IPS DF 19.7 (cell line): Measurements from ENCODE around the gene S1PR1.
"Not testable (repeated sequence)": the region's sequence is repeated elsewhere in the genome, so short reads cannot be mapped to it uniquely, and the experiment has no call there.

Experiments used
- DNase-seq: peaks from one replicate; pipeline ENCODE4 v3.0.0-alpha.2; 2013; ENCODE audit warnings: low read depth, low spot score

Gene S1PR1

DNA sequence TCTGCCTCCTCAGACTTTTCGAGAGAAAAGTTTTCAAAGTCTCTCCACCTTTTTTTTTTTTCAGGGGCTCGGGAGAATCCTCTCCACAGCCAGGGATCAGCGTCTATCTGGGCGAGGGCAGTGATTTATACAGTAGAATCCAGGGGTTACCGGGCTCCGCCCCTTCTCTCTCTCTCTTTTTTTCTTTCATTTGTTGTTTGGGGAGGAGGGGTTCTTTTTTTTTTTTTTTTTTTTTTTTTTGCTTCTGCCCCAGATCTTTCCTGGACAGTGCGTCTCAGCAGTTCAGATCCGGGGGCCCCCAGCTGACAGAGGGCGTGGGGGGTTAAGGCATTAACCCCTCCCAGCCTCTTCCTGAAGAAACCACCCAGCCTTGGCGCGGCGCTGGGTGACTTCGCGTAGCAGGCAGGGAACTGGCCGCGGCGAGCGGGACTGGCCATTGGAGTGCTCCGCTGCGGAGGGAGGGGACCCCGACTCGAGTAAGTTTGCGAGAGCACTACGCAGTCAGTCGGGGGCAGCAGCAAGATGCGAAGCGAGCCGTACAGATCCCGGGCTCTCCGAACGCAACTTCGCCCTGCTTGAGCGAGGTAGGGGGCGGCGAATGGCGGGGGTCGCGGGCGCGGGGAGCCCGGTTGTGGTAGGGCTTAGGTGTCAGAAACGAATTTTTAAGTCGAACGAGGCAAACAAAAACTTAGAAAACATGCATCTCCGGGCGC is at the start of gene S1PR1:
TSS of gene S1PR1 (plus strand) at position 504 of the 713 bp plus-strand sequence. CDS start 1,966 bp downstream, outside the sequence.
- DNase-seq: no peak

DNA sequence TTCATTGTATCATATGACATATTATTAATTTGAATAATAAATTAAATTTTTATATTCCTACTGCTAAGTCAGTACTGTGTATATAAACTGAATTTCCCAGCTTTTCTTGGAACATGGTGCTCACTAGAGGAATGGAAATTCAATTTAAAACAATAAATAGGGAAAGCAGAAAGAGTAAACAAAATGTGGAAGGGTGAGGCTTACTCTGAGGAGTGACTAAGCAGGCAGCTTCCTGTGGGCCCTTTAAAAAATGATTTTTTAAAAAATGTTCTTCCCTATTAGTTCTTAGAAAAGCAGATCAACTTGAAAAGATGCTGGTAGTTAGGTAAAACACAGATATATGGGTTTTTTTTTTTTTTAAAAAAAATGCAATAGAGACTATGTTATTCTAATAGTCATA is 49.5 kb upstream of the S1PR1 start:
- no peak for DNase-seq

DNA sequence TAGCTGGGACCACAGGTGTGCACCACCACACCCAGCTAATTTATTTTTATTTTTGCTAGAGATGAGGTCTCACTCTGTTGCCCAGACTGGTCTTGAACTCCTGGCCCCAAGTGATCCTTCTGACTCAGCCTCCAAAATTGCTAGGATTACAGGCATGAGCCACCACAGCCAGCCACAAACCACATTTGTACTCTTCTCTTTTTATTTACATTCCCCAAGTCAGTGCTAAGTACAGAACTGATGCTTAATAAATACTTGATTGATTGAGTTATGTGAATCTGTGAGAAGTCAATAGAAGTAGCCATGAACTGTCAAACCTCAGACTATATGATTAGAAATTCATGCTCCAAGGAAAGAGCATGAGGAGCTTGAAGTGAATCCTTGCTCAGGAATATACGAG is 48.5 kb upstream of the S1PR1 start:
- no peak for DNase-seq

DNA sequence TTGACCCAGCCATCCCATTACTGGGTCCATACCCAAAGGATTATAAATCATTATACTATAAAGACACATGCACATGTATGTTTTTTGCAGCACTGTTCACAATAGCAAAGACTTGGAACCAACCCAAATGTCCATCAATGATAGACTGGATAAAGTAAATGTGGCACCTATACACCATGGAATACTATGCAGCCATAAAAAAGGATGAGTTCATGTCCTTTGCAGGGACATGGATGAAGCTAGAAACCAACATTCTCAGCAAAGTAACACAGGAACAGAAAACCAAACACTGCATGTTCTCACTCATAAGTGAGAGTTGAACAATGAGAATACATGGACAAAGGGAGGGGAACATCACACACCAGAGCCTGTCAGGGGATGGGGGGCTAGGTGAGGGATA is 47.9 kb upstream of the S1PR1 start:
- not testable (repeated sequence) for DNase-seq

DNA sequence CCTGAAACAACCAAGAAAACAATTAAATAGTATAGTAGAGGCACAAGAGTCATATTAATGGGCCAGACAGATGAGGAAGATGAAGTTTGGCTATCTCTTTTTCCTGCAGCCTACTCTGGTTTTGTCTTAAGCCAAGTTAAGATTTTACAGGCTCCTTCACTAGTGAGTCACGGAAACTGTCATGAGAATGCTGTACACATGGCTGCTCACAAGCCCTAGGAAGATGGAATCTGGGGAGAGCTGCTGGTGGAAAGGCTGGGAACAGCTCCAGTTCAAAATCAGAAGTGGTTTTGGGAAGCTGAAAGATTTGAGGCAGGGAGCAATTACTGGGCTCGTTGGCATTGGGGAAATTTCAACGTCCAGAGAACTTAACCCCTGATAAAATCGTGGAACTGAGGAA is 46.4 kb upstream of the S1PR1 start:
- DNase-seq: no peak

DNA sequence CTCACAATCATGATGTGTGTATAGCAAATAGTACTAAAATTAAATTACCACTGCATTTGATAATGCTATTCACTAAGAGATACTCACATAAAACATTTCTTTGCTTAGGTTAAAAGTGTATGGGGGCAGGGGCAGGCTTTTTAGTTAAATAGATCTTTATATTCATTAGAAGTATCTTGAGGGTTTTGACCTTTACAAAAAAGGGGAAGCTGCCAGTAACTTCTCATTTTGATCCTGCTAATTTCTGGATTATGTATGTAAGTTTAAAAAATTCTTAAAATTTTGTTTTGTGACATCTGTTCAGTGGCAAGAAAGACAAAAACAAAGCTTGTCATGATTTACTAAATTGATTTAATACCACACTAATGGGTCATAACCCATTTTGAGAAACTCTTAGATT is 45.8 kb upstream of the S1PR1 start:
- no peak for DNase-seq

DNA sequence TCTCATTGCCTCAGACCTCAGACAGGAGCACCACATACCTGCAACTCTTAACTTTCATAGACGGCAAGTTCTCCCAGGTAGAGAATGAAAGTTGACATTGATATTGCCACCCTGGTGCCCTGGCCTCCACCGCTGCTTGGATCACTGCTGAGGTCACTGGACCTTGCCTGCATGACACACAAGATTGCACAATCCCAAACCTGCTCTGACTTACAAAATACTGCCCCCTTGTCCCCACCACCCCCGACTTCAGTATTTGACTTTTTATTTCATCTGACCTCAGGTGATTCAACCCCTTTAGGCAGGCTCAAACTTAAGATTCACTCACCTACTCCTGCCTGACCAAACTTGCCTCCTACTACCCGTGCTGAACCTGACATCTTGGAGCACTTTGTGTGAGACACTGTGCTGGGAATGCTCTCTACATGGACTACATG is 43.1 kb upstream of the S1PR1 start:
- no peak for DNase-seq

DNA sequence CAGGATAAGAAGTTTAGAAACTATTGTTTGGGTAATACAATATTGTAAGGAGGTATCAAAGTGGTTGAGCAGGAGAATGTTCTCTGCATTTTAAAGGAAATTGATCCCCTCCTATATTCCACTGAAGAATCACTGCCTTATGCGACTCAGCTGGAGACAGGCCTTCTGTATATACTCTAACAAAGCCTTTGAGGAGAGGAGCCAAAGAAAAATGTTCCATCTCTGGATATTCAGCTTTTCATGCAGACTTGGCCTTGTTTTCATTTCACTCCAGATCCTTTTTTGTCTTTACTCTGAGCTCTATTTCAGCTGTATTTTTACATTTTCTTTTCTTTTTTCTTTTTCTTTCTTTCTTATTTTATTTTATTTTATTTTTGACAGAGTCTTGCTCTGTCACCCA is 42.1 kb upstream of the S1PR1 start:
- no peak for DNase-seq

DNA sequence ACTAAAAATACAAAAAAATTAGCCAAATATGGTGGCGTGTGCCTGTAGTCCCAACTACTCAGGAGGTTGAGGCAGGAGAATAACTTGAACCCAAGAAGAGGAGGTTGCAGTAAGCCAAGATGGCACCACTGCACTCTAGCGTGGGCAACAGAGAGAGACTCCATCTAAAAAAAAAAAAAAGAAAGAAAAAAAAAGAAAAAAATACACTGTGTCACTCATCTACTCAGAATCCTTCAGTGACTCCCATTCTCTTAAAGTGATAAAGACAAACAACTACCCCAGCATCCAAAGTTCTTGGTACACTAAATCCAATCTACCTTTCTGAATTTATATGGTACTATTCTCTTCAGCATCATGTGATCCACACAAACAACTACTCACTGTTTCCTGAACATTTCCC is 40.2 kb upstream of the S1PR1 start:
- no peak for DNase-seq

DNA sequence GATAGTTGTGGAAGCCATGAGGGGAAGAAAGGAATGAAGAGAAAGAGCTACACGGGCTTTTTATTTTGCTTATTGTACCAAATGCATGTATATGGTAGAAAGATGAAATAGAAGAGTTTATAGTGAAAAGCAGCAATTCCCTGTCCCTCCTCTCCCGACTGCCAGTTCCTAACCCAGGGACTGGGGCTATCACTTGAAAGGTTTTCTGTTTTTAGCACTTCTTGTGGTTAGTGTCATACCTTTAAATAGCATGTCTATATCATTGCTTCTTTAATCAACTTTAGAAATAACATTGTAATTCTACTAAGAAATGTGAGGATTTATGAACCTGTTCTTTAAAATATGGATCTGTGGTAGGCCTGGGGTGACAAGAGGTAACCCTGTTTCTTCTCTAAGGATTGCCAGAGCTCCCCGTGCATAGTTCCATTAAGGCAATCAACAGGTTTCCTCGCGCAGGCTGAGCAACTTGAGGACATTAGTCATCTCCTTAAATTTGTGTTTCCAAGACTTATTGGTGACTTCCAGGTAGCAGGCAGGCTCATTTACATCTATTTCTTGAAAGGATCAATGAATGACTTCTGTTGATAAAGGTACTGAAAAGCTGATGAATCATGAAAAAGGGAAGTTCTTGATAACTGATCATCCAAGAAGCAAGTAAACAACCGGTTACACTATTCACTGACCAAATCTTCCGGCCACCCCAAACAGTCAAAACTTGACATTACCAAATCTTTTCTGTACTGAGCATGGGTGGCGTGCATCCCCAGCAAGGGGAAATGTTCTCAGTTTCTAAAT is 37.8 kb upstream of the S1PR1 start:
- DNase-seq: no peak

DNA sequence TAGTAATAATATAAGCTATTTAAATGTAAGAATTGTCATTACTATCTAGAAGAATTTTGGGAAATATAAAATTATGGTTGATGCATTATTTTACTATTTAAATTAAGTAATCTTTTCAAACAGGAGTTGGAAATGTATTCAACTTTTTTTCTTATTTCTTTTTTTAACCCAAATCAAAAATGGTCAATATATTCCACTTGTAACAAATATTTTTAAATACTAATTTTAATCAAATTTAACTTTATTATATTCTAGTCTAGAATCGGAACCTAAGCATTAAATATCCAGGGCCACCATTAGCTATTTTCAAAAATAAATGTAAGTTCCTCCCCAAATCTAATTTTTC is 37.2 kb upstream of the S1PR1 start:
- DNase-seq: no peak

DNA sequence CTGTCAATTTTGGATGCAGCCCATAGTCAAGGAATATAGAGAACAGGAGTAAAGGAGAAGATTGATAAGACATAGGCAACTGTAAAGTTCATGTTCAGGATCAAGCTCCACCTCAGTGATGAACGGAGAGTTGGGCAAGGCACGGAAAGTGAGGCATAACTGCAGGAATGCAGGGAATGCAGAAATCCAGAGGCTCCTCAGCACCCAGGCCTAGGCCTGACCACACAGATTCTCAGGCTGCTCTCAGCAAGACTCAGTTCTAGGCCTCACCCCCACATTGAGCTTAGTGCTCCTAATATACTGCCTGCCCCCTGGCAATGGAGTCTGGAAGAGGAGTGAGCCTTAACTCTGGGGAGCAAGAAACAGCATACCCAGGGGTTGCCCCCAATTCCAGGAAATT is 36.3 kb upstream of the S1PR1 start:
- DNase-seq: peak; percentile 30

DNA sequence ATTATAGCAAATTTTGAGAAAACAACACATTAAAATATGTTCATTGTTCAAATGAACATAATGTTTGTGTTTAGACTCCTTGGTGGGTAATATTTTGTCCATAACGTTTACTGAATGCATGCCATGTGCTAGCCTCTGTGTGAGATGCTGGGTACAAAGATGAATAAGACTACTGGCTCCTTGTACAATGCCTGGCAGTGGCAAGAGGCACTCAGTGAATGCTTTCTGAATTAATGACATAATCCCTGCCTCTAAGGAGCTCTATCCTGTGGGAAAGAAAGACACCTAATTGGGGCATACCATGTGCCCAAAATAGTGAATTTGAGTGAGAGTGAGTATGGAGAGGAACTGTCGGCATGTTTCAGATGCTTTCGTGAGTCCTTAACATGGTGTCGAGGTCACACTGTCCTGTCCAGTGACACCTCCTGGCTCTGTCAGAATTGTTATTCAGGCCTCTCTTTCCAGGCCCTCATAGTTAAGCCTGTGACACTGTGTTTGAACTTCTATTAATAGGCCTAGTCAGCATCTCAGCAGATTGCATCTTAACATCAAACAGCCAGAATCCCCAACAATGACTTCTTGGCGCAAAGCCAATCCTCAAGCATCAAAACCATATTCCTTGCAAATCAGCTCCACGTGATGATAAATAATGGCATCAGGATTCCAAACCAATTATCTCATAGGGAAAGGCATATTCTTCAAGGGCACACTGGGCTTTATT is 32.8 kb upstream of the S1PR1 start:
- DNase-seq: no peak

DNA sequence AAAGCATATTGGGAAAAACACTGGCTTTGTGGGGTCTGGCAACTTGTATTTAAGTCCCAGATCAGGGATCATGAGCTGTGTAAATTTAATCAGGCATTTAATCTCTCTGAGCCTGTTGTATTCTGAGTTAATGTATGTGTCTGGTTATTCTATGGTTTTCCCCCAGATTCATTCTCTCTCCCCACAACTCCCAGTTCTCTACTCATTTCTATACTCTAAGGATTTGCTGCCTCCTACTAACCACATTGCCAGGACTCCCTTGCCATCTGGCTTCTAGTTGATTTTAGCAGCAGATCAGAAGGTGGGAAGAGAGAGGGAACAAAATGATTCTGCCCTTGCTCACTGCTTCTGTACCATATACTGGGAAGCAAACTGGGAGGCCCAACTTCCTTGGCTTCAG is 31.4 kb upstream of the S1PR1 start:
- DNase-seq: no peak

DNA sequence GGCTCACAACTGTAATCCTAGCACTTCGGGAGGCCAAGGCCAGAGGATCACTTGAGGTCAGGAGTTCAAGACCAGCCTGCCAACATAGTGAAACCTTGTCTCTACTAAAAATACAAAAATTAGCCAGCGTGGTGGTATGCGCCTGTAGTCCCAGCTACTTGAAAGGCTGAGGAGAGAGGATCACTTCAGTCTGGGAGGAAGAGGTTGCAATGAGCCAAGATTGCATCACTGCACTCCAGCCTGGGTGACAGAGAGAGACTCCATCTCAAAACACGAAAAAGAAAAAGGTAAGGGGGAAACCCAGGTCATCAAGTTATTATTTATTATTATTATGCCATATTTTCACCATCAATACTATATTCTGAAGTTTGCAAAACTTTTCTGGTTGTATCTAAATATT is 30.7 kb upstream of the S1PR1 start:
- DNase-seq: not testable (repeated sequence)

DNA sequence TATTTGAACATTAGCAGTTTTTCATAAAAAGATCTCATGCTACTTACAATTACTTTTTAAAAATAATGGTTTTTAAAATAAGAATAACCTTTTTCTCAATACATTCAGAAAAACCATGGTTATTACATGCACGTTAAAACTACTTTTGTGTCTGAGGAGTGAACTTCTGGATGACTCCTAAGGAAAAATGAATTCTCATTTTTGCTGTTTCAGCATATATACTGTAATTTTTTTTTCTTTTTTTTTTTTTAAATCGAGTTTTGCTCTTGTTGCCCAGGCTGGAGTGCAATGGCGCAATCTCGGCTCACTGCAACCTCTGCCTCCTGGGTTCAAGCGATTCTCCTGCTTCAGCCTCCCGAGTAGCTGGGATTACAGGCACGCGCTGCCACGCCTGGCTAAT is 29.5 kb upstream of the S1PR1 start:
- not testable (repeated sequence) for DNase-seq

DNA sequence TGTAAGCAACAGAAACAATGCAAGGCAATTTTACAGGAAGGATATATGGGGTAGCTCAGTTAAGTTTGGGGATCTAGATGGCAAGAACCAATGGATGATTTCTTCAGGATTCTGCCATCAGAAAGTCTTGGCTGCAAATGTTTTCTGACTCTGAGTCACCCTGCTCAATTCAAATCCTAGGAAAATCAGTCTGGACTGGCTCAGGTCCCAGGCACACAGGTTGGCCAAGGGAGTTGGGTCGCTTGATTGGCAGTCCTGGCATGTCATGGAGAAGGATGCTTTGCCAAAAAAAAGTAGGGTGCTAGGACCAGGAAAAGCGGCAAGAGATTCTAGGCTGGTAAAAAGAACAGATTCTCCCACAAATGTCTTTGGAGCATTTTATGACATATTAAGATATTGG is 28.9 kb upstream of the S1PR1 start:
- no peak for DNase-seq

DNA sequence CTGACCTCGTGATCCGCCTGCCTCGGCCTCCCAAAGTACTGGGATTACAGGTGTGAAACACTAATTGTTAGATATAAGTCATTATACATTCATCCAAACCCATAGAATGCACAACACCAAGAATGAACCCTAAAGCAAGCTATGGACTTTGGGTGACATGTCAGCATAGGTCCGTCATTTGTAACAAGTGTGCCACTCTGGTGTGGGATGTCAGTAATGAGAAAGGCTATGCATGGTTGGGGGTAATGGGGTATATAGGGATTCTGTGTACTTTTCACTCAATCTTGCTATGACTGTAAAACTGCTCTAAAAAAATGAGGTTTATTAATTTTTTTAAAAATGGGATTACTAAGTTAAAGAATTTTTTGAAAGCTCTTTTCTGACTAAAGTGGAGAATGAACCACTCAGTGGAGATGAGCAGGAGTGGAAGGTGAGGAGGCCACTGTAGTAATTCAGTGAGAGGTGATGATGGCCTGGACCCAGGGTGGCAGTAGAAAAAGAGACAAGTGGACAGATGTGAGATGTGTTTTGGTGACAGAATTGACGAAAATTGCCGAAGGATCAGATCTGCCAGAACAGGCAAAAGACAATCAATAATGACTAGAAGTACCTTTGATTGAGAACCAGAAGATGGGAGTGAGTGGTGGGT is 21.3 kb upstream of the S1PR1 start:
- DNase-seq: no peak

DNA sequence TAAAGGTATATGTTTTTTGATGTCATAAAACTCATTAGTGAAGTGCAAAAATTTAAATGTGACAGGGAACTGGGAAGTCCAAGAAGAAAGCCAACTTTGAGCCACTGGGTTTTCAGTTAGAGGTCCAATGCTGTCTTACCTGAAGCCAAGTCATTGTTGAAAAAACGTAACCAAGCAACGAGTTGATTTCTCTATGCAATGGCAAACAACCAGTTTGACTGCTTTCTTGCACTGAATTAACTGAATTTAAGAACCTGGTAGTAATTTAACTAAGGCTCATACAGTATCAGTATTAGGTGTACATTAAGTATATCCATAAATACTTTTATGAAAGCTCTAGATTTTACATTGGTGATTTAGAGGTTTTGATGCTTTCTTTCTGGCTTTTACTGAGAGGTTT is 20.2 kb upstream of the S1PR1 start:
- no peak for DNase-seq

DNA sequence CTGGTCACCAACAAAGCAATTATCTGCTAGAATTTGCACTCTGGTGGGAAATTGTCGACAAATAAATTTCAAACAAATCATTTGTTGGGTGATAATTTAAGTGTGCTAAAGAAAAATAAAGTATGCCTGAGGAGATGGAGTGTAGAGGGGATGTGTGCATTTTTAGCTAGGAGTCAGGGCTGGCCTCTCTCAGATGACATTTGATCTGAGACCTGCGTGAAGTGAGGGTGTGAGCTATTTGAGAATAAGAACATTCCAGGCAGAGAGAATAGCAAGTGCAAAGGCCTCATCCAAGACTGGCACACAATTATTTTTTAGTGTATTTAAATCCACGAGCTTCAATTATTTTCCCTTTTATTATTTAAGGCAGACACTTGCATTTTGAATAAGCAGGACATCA is 19.7 kb upstream of the S1PR1 start:
- no peak for DNase-seq

DNA sequence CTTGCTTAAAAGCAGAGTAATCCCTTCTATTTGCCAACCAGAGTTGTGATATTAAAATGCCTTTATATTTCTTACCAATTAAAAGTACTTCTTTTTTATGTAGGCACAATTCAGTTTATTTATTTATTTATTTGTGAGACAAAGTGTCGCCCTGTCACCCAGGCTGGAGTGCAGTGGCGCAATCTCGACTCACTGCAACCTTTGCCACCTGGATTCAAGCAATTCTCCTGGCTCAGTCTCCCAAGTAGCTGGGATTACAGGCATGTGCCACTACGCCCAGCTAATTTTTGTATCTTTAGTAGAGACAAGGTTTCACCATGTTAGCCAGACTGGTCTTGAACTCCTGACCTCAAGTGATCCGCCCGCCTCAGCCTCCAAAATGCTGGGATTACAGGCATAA is 17.9 kb upstream of the S1PR1 start:
- DNase-seq: not testable (repeated sequence)
